Measurements from ENCODE around the gene RUSC2.

GRCh38 chr9:35521708-35522107, 31.8 kb downstream of the RUSC2 start:
- TF ChIP-seq, protein P1, sequence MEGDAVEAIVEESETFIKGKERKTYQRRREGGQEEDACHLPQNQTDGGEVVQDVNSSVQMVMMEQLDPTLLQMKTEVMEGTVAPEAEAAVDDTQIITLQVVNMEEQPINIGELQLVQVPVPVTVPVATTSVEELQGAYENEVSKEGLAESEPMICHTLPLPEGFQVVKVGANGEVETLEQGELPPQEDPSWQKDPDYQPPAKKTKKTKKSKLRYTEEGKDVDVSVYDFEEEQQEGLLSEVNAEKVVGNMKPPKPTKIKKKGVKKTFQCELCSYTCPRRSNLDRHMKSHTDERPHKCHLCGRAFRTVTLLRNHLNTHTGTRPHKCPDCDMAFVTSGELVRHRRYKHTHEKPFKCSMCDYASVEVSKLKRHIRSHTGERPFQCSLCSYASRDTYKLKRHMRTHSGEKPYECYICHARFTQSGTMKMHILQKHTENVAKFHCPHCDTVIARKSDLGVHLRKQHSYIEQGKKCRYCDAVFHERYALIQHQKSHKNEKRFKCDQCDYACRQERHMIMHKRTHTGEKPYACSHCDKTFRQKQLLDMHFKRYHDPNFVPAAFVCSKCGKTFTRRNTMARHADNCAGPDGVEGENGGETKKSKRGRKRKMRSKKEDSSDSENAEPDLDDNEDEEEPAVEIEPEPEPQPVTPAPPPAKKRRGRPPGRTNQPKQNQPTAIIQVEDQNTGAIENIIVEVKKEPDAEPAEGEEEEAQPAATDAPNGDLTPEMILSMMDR (conservative IDR thresholded peaks at IDR 0.05; ENCODE audit: low read length) = no peak
- no peak for TF ChIP-seq EZH2phosphoT487 (IDR thresholded peaks at IDR 0.05; ENCODE audit: borderline replicate concordance, low read depth, low read length)

Data from OCI-LY7 (cell line).